ENCODE data around the gene SUPT20H.
"Not testable (repeated sequence)": the region's sequence is repeated elsewhere in the genome, so short reads cannot be mapped to it uniquely, and the experiment has no call there.

SUPT20H gene

GRCh38 chr13:37070145-37070695, 10.7 kb upstream of the SUPT20H start:
- in situ Hi-C loops (cut with MboI; ENCODE audit: low sequenced_read_pairs) = no loop called here

- in situ Hi-C loops (cut with MboI; ENCODE audit: low sequenced_read_pairs) = no loop called here
Observed at GRCh38 chr13:37069597-37070103, 10.2 kb upstream of the SUPT20H start.

- in situ Hi-C loops (cut with MboI; ENCODE audit: low sequenced_read_pairs) = no loop called here
Observed at GRCh38 chr13:37068962-37069361, 9.5 kb upstream of the SUPT20H start.

- in situ Hi-C loops (cut with MboI; ENCODE audit: low sequenced_read_pairs) = no loop called here
Observed at GRCh38 chr13:37067874-37068273, 8.4 kb upstream of the SUPT20H start.

GRCh38 chr13:37065890-37066526, 6.5 kb upstream of the SUPT20H start:
- in situ Hi-C loops (cut with MboI; ENCODE audit: low sequenced_read_pairs) = no loop called here

- in situ Hi-C loops (cut with MboI; ENCODE audit: low sequenced_read_pairs) = no loop called here
Observed at GRCh38 chr13:37059848-37060192, 332 bp upstream of the SUPT20H start.

- in situ Hi-C loops (cut with MboI; ENCODE audit: low sequenced_read_pairs) = not testable (repeated sequence)
Observed at GRCh38 chr13:37056228-37056627, 3.3 kb downstream of the SUPT20H start.

- in situ Hi-C loops (cut with MboI; ENCODE audit: low sequenced_read_pairs) = not testable (repeated sequence)
Observed at GRCh38 chr13:37053111-37053510, 6.4 kb downstream of the SUPT20H start.

- in situ Hi-C loops (cut with MboI; ENCODE audit: low sequenced_read_pairs) = no loop called here
Observed at GRCh38 chr13:37049810-37050209, 9.7 kb downstream of the SUPT20H start.

GRCh38 chr13:37047846-37048245, 11.6 kb downstream of the SUPT20H start:
- in situ Hi-C loops (cut with MboI; ENCODE audit: low sequenced_read_pairs) = no loop called here

GRCh38 chr13:37047032-37047431, 12.5 kb downstream of the SUPT20H start:
- in situ Hi-C loops (cut with MboI; ENCODE audit: low sequenced_read_pairs) = no loop called here

- in situ Hi-C loops (cut with MboI; ENCODE audit: low sequenced_read_pairs) = no loop called here
Observed at GRCh38 chr13:37046062-37046461, 13.4 kb downstream of the SUPT20H start.

GRCh38 chr13:37040789-37041188, 18.7 kb downstream of the SUPT20H start:
- in situ Hi-C loops (cut with MboI; ENCODE audit: low sequenced_read_pairs) = no loop called here

GRCh38 chr13:37039896-37040295, 19.6 kb downstream of the SUPT20H start:
- in situ Hi-C loops (cut with MboI; ENCODE audit: low sequenced_read_pairs) = no loop called here

- in situ Hi-C loops (cut with MboI; ENCODE audit: low sequenced_read_pairs) = no loop called here
Observed at GRCh38 chr13:37037241-37037640, 22.2 kb downstream of the SUPT20H start.

- in situ Hi-C loops (cut with MboI; ENCODE audit: low sequenced_read_pairs) = no loop called here
Observed at GRCh38 chr13:37029617-37030016, 29.9 kb downstream of the SUPT20H start.

GRCh38 chr13:37027639-37028038, 31.8 kb downstream of the SUPT20H start:
- in situ Hi-C loops (cut with MboI; ENCODE audit: low sequenced_read_pairs) = no loop called here

- in situ Hi-C loops (cut with MboI; ENCODE audit: low sequenced_read_pairs) = no loop called here
Observed at GRCh38 chr13:37026771-37027170, 32.7 kb downstream of the SUPT20H start.

- in situ Hi-C loops (cut with MboI; ENCODE audit: low sequenced_read_pairs) = no loop called here
Observed at GRCh38 chr13:37023871-37024270, 35.6 kb downstream of the SUPT20H start.

GRCh38 chr13:37014609-37015008, 44.9 kb downstream of the SUPT20H start:
- in situ Hi-C loops (cut with MboI; ENCODE audit: low sequenced_read_pairs) = no loop called here

GRCh38 chr13:37011788-37012187, 47.7 kb downstream of the SUPT20H start:
- in situ Hi-C loops (cut with MboI; ENCODE audit: low sequenced_read_pairs) = no loop called here

- in situ Hi-C loops (cut with MboI; ENCODE audit: low sequenced_read_pairs) = no loop called here
Observed at GRCh38 chr13:37011002-37011401, 48.5 kb downstream of the SUPT20H start.

GRCh38 chr13:37010424-37010823, 49.1 kb downstream of the SUPT20H start:
- in situ Hi-C loops (cut with MboI; ENCODE audit: low sequenced_read_pairs) = no loop called here

All from HL-60/S4 treated with retinoic acid at 250 ng/mL for 4 days and 3 days (cell line).